ENCODE data around the gene MTCH1. TPM values are rescaled to one million over a fixed set of nuclear protein-coding genes. Genes with fewer than 3 reads are reported as not detected.

The MTCH1 gene
- total RNA-seq, 2 donors from 2014 or later: 237 to 273 TPM

DNA sequence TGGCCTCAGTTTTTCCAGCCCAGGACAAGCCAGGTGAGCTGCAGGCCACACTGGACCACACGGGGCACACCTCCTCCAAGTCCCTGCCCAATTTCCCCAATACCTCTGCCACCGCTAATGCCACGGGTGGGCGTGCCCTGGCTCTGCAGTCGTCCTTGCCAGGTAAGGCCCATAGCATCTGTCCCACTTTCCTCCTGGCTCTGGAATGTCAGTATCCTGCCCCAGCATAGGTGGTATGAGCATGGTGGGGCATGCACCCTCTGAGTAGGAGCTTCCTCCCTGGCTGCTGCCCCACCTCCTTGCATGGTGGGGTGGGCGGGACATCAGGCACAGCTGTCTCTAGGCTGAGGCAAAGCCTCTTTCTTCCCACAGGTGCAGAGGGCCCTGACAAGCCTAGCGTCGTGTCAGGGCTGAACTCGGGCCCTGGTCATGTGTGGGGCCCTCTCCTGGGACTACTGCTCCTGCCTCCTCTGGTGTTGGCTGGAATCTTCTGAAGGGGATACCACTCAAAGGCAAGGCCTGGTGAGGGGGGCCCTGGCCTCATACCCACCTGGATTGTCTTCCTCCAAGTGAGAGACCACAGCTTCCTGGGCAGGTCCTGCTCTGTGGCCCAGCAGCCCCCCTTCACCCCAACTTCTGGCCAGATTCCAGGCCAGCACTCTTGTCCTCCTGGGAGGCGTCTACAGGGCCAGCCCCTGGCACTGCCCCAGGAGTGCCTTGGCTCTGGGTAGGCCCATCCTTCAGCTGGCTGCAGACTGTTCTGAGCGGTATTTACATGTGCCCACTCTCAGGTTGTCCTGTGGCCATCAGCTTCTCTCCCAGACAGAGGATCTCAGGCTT is 22.3 kb downstream of the MTCH1 start:
- H3K27ac ChIP-seq: no peak overlapping the region
- no peaks in the 10 kb centered on the region for H3K9me3 ChIP-seq
- TF ChIP-seq, protein P1, sequence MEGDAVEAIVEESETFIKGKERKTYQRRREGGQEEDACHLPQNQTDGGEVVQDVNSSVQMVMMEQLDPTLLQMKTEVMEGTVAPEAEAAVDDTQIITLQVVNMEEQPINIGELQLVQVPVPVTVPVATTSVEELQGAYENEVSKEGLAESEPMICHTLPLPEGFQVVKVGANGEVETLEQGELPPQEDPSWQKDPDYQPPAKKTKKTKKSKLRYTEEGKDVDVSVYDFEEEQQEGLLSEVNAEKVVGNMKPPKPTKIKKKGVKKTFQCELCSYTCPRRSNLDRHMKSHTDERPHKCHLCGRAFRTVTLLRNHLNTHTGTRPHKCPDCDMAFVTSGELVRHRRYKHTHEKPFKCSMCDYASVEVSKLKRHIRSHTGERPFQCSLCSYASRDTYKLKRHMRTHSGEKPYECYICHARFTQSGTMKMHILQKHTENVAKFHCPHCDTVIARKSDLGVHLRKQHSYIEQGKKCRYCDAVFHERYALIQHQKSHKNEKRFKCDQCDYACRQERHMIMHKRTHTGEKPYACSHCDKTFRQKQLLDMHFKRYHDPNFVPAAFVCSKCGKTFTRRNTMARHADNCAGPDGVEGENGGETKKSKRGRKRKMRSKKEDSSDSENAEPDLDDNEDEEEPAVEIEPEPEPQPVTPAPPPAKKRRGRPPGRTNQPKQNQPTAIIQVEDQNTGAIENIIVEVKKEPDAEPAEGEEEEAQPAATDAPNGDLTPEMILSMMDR (IDR thresholded peaks at IDR 0.05): no peak
- DNase-seq (ENCODE audit: low spot score): no peak
- H3K27me3 ChIP-seq (replicated peaks; ENCODE audit: insufficient read depth): no peaks in the 10 kb centered on the region
- H3K4me3 ChIP-seq: no peak overlapping the region
- H3K36me3 ChIP-seq: peaks cover 13% of the 10 kb centered on the region
- ATAC-seq (ENCODE audit: insufficient number of reproducible peaks, low FRiP score, low read depth): no peak
- peaks cover 0 to 14% of the 10 kb centered on the region in 2 donors for H3K4me1 ChIP-seq (ENCODE audit: control insufficient read depth in 1 of 2, low read depth in 2 of 2)

DNA sequence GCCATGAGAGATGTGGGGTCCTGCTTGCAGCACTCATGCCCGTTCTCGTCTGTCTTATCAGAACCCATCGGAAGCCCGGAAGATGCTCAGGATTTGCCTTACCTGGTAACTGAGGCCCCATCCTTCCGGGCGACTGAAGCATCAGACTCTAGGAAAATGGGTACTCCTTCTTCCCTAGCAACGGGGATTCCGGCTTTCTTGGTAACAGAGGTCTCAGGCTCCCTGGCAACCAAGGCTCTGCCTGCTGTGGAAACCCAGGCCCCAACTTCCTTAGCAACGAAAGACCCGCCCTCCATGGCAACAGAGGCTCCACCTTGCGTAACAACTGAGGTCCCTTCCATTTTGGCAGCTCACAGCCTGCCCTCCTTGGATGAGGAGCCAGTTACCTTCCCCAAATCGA is 23.1 kb downstream of the MTCH1 start:
- Histone ChIP-seq H3K36me3 (peaks cover 5% of the 10 kb centered on the region), H3K27ac (no peak overlapping the region), H3K9me3 (no peaks in the 10 kb centered on the region), H3K4me1 (ENCODE audit: control insufficient read depth in 1 of 2, low read depth in 2 of 2) (peaks cover 0 to 14% of the 10 kb centered on the region in 2 donors), H3K4me3 (no peak overlapping the region), H3K27me3 (replicated peaks; ENCODE audit: insufficient read depth) (no peaks in the 10 kb centered on the region)
- TF ChIP-seq, protein P1 (IDR thresholded peaks at IDR 0.05): no peak
- no peak for DNase-seq (ENCODE audit: low spot score)
- no peak for ATAC-seq (ENCODE audit: insufficient number of reproducible peaks, low FRiP score, low read depth)

DNA sequence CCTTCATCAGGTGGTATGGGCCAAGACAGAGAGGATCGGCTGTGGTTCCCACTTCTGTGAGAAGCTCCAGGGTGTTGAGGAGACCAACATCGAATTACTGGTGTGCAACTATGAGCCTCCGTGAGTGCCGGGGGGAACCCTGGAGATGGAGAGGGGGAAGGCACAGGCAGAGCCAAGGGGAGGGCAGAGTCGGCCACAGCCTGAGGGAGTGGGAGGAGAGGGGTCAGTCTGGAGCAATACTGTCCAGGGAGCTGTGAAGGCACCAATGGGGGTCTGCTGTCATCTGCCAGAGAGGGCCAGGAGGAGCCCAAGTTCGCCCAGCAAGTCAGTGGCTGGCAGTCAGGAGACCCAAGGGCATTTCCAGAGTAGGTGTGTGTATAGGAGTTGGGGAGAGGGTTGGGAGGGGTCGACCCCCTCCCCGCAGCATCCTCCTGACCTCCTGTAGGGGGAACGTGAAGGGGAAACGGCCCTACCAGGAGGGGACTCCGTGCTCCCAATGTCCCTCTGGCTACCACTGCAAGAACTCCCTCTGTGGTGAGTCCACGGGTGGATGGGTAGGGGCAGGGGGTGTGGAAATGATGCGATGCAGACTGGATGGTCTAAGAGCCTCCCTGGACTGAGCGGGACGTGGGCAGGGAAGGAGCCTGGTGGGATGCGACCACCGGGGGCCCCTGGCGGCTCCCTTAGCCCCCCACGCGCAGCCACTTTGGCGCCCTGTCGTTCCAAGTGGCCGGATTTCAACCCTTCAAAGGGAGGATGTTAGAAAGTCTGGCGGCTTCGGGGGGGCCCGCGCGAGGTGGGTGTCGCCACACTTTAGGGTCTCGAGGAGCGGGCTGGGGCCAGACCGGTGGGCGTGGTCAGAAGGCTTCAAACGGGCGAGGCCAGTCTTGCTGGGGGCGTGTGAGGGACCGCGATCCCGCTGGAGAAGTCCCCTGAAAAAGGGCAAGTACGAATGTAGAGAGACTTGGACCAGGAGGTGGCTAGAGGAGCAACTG is 24.3 kb downstream of the MTCH1 start:
- H3K36me3 ChIP-seq: no peaks in the 10 kb centered on the region
- H3K4me1 ChIP-seq (ENCODE audit: control insufficient read depth in 1 of 2, low read depth in 2 of 2): peaks cover 0 to 14% of the 10 kb centered on the region in 2 donors
- H3K9me3 ChIP-seq: no peaks in the 10 kb centered on the region
- DNase-seq (ENCODE audit: low spot score) (no peak), ATAC-seq (ENCODE audit: insufficient number of reproducible peaks, low FRiP score, low read depth) (no peak)
- H3K27ac ChIP-seq: no peak overlapping the region
- H3K27me3 ChIP-seq (replicated peaks; ENCODE audit: insufficient read depth): no peaks in the 10 kb centered on the region
- TF ChIP-seq, protein P1 (IDR thresholded peaks at IDR 0.05): no peak
- no peak overlapping the region for H3K4me3 ChIP-seq

DNA sequence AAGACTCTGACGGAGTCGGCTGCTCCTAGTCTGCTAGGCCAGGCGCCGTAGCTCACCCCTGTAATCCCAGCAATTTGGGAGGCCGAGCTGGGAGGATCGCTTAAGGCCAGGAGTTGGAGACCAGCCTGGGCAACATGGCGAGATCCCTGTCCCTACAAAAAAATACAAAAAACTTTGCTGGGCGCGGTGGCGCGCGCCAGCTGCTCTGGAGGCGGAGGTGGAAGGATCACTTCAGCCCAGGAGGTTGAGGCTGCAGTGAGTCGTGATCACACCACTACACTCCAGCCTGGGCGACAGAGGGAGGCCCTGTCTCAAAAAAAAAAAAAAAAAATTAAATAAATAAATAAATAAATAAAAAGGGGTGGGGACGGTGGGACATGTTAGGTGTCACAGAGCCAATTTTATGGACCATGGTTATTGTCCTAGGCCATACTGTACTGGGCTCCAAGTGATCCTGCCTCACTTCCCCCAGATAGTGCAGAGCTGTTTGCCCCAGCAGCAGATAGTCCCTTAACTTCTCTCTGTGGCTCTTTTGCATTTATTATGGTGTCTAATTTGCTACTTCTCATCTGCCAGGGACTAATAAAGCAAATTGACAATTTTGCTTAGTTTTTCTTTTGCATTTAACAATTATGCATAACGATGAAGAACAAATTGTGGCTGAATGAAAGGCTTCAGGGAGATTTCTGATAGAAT is 26.3 kb downstream of the MTCH1 start:
- ATAC-seq (ENCODE audit: insufficient number of reproducible peaks, low FRiP score, low read depth) (no peak), DNase-seq (ENCODE audit: low spot score) (no peak)
- no peak overlapping the region for H3K27ac ChIP-seq
- H3K4me1 ChIP-seq (ENCODE audit: control insufficient read depth in 1 of 2, low read depth in 2 of 2): peaks cover 0 to 12% of the 10 kb centered on the region in 2 donors
- TF ChIP-seq, protein P1 (IDR thresholded peaks at IDR 0.05): no peak
- H3K27me3 ChIP-seq (replicated peaks; ENCODE audit: insufficient read depth): no peaks in the 10 kb centered on the region
- no peaks in the 10 kb centered on the region for H3K36me3 ChIP-seq
- H3K9me3 ChIP-seq: no peaks in the 10 kb centered on the region
- H3K4me3 ChIP-seq: no peak overlapping the region

All from thoracic aorta (tissue), 2 donors.